Right lobe of liver (tissue), 4 donors: ENCODE results near the gene RIT2.

Experiments used
- POLR2A ChIP-seq: fragments of 450-650 bp; IDR thresholded peaks from one replicate; pipeline ENCODE4 v1.6.1; 2017; ENCODE audit warnings: antibody characterized with exemption, mild to moderate bottlenecking
- TF ChIP-seq, protein P1 (sequence below), 4 donors: fragments of 200-600 bp in 3 of 4; fragments of 450-650 bp in 1 of 4; IDR thresholded peaks; one replicate each; pipeline versions ENCODE4 v1.5.1 to v1.8.0; 2016 to 2022; ENCODE audit warnings: antibody characterized with exemption in 4 of 4, mild to moderate bottlenecking in 2 of 4
- donor health status: DM: no; HTN: no; CAD: no.
- donor health status: DM: no; HTN: no; CAD: no.
- donor health status: DM: no; HTN: yes; CAD: no.

- TF ChIP-seq, protein P1, sequence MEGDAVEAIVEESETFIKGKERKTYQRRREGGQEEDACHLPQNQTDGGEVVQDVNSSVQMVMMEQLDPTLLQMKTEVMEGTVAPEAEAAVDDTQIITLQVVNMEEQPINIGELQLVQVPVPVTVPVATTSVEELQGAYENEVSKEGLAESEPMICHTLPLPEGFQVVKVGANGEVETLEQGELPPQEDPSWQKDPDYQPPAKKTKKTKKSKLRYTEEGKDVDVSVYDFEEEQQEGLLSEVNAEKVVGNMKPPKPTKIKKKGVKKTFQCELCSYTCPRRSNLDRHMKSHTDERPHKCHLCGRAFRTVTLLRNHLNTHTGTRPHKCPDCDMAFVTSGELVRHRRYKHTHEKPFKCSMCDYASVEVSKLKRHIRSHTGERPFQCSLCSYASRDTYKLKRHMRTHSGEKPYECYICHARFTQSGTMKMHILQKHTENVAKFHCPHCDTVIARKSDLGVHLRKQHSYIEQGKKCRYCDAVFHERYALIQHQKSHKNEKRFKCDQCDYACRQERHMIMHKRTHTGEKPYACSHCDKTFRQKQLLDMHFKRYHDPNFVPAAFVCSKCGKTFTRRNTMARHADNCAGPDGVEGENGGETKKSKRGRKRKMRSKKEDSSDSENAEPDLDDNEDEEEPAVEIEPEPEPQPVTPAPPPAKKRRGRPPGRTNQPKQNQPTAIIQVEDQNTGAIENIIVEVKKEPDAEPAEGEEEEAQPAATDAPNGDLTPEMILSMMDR (IDR thresholded peaks at IDR 0.05): no peak
- TF ChIP-seq POLR2A: no peak
These were observed 284.5 kb downstream of the RIT2 start for GRCh38 chr18:42830936-42831335.
